GM23338 (cell line): Measurements from ENCODE around the gene MAPK1. TPM values are rescaled to one million over a fixed set of nuclear protein-coding genes. Genes with fewer than 3 reads are reported as not detected.
"Not testable (repeated sequence)": the region's sequence is repeated elsewhere in the genome, so short reads cannot be mapped to it uniquely, and the experiment has no call there.

Experiments used
- ATAC-seq: fragments of 200-7000 bp; cut with Tn5 transposase; 3 replicates; pipeline ENCODE4 v1.9.1; 2020
- DNase-seq: peaks from one replicate; pipeline ENCODE4 v3.0.0-alpha.2; 2015; ENCODE audit warnings: low spot score
- H2AFZ ChIP-seq: fragments of 200-600 bp; sonication (generic); 2 replicates; pipeline ENCODE4 v1.8.0; 2016; ENCODE audit warnings: antibody characterized with exemption, mild to moderate bottlenecking, moderate library complexity
- H3F3A ChIP-seq: fragments of 200-600 bp; sonication (generic); replicated peaks from 2 replicates; pipeline ENCODE4 v1.8.0; 2017; ENCODE audit warnings: antibody characterized with exemption, mixed run types, low read depth
- H3K27ac ChIP-seq: fragments of 200-600 bp; sonication (generic); 2 replicates; pipeline ENCODE4 v1.6.1; 2016; ENCODE audit warnings: low read depth
- H3K27me3 ChIP-seq: fragments of 200-600 bp; sonication (generic); 2 replicates; pipeline ENCODE4 v1.8.0; 2016; ENCODE audit warnings: mild to moderate bottlenecking, mixed run types, moderate library complexity; ENCODE audit not compliant: insufficient read depth
- H3K36me3 ChIP-seq: fragments of 200-600 bp; sonication (generic); 2 replicates; pipeline ENCODE4 v1.8.0; 2016; ENCODE audit warnings: mild to moderate bottlenecking; ENCODE audit not compliant: insufficient read depth
- H3K4me1 ChIP-seq: fragments of 200-600 bp; sonication (generic); 2 replicates; pipeline ENCODE4 v1.8.0; 2016; ENCODE audit warnings: mild to moderate bottlenecking, moderate library complexity; ENCODE audit not compliant: insufficient read depth
- H3K4me2 ChIP-seq: fragments of 200-600 bp; sonication (generic); 2 replicates; pipeline ENCODE4 v1.7.1; 2017; ENCODE audit warnings: mixed run types
- H3K4me3 ChIP-seq: fragments of 200-600 bp; sonication (generic); 2 replicates; pipeline ENCODE4 v1.6.1; 2016; ENCODE audit warnings: mixed run types
- H3K79me2 ChIP-seq: fragments of 200-600 bp; sonication (generic); replicated peaks from 2 replicates; pipeline ENCODE4 v1.8.0; 2017; ENCODE audit warnings: mild to moderate bottlenecking; ENCODE audit not compliant: insufficient read depth
- H3K9me2 ChIP-seq: fragments of 200-600 bp; sonication (generic); 2 replicates; pipeline ENCODE4 v1.8.0; 2017; ENCODE audit not compliant: insufficient read depth
- H4K20me1 ChIP-seq: fragments of 200-600 bp; sonication (generic); replicated peaks from 2 replicates; pipeline ENCODE4 v1.8.0; 2017; ENCODE audit warnings: mild to moderate bottlenecking; ENCODE audit not compliant: insufficient read depth
- H3K27ac Mint-ChIP-seq: 2 replicates; pipeline ENCODE4 v1.8.0; 2020; ENCODE audit warnings: inconsistent platforms, mild to moderate bottlenecking, moderate library complexity, mixed read lengths
- H3K27me3 Mint-ChIP-seq: 3 replicates; pipeline ENCODE4 v1.8.0; 2022; ENCODE audit warnings: low read depth, mild to moderate bottlenecking, moderate library complexity, mixed read lengths, inconsistent platforms; ENCODE audit not compliant: insufficient read depth, poor library complexity
- H3K36me3 Mint-ChIP-seq: 3 replicates; pipeline ENCODE4 v1.8.0; 2021; ENCODE audit warnings: low read depth, mild to moderate bottlenecking, inconsistent platforms, moderate library complexity, mixed read lengths
- H3K4me1 Mint-ChIP-seq: 3 replicates; pipeline ENCODE4 v1.8.0; 2020; ENCODE audit warnings: mild to moderate bottlenecking, inconsistent platforms, mixed read lengths
- H3K4me3 Mint-ChIP-seq: 3 replicates; pipeline ENCODE4 v1.8.0; 2021; ENCODE audit warnings: moderate library complexity, mild to moderate bottlenecking, inconsistent platforms, mixed read lengths
- H3K9me3 Mint-ChIP-seq: 3 replicates; pipeline ENCODE4 v1.8.0; 2020; ENCODE audit warnings: moderate library complexity, mild to moderate bottlenecking, inconsistent platforms, mixed read lengths
- EZH2 ChIP-seq: fragments of 200-600 bp; sonication (generic); IDR thresholded peaks from one replicate; pipeline ENCODE4 v1.8.0; 2017; ENCODE audit warnings: antibody characterized with exemption, mild to moderate bottlenecking, low read depth; ENCODE audit not compliant: unreplicated experiment
- EZH2phosphoT487 ChIP-seq: fragments of 200-600 bp; sonication (generic); IDR thresholded peaks from one replicate; pipeline ENCODE4 v1.8.1; 2018; ENCODE audit warnings: antibody characterized with exemption; ENCODE audit not compliant: unreplicated experiment
- POLR2AphosphoS5 ChIP-seq: IDR thresholded peaks from 2 replicates; pipeline ENCODE4 v1.6.1; 2016; ENCODE audit warnings: antibody characterized with exemption, low read depth
- REST ChIP-seq: IDR thresholded peaks from one replicate; pipeline ENCODE4 v1.6.1; 2018; ENCODE audit warnings: antibody characterized with exemption; ENCODE audit not compliant: unreplicated experiment
- STAT1 ChIP-seq: IDR thresholded peaks from one replicate; pipeline ENCODE4 v1.6.1; 2016; ENCODE audit warnings: antibody characterized with exemption; ENCODE audit not compliant: unreplicated experiment
- ZNF114 ChIP-seq: fragments of 250-450 bp; sonication (Bioruptor Pico); IDR thresholded peaks from 2 replicates; pipeline ENCODE4 v1.5.0; 2020; ENCODE audit warnings: mild to moderate bottlenecking, moderate library complexity
- ZNF331 ChIP-seq: fragments of 250-450 bp; sonication (Bioruptor Pico); IDR thresholded peaks from 2 replicates; pipeline ENCODE4 v1.5.0; 2020; ENCODE audit warnings: low read depth, mild to moderate bottlenecking, moderate library complexity
- polyA plus RNA-seq: library from polyadenylated mRNA; unstranded; fragments of >200 nt; fragmentation: Nextera tagmentation; extraction: Ambion mirVana; gene quantifications from 2 replicates; pipeline ENCODE4 v1.2.1, GENCODE V29; 2016
- total RNA-seq: library from RNA; depleted of rRNA; stranded (reverse); fragments of >200 nt; shearing (Covaris generic); gene quantifications from 2 replicates; pipeline ENCODE4 v1.2.3, GENCODE V29; 2014
- TF ChIP-seq, protein P1 (sequence below): IDR thresholded peaks from 2 replicates; pipeline ENCODE4 v1.6.1; 2016; ENCODE audit warnings: antibody characterized with exemption

MAPK1 gene
- total and polyA plus RNA-seq, 2 experiments from 2014 or later = 17.4 to 77.5 TPM

DNA sequence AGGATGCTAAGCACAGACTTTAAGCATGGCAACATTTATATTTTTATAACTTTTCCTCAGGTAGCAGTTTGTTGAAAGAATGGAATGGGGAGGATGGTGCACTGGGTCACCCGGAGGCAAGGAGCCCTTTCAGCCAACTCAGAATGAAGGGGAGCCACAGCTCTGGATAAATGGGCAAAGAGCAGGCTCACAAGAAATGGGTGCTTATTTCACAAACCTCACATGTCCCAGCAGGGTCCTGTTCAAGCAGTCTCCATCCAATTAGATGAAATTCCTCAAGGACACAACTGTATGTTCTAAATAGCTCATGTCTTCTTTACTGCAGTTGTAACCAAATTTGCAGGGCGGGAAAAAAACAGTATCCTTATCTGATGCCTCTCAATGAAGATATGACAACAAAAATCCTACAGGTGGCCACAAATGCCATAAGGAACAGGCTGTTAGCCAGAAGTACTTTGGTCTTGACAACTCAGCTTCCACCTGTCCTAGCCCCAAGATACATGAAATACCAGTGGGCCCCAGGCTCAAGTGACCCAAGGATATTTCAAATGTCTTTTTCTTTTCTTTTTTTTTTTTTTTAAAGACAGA, 48.2 kb downstream of the MAPK1 start (continued):
- TF ChIP-seq, protein P1, sequence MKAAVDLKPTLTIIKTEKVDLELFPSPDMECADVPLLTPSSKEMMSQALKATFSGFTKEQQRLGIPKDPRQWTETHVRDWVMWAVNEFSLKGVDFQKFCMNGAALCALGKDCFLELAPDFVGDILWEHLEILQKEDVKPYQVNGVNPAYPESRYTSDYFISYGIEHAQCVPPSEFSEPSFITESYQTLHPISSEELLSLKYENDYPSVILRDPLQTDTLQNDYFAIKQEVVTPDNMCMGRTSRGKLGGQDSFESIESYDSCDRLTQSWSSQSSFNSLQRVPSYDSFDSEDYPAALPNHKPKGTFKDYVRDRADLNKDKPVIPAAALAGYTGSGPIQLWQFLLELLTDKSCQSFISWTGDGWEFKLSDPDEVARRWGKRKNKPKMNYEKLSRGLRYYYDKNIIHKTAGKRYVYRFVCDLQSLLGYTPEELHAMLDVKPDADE = no peak
- TF ChIP-seq ZNF331 (no peak), REST (no peak), ZNF114 (CRISPR knock-in tag) (no peak), POLR2AphosphoS5 (no peak), EZH2phosphoT487 (no peak), EZH2 (no peak), STAT1 (no peak)

DNA sequence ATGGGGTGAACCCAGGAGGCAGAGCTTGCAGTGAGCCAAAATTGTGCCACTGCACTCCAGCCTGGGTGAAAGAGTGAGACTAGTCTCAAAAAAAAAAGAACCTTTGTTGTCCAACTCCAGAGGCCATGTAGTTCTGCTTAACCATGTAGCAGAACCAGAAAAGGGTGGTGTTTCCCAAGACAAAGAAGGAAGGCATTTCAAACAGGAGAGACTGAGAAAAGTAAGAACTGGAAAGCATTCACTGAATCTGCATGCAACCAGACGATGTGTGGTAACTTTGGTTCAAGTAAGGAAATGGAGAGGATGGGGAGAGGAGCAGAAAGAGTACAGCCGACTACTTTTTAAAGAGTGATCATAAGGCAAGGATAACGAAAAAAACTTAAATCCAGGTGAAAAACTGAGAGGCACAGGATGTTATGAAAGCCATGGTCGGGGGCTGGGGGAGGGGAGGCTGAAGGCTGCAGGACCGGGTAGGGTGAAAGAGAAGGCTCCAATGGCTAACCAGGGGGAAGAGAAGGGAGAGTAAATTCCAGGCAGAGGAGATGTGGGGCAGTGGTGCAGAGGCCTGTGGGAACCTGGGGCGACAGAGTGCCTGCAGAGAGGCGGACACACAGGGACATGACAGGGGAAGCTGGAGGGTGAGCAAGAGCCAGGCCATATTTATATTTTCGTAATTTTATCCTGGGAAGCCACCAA, 48.8 kb downstream of the MAPK1 start:
- peak overlapping the region; percentile 50 for H3K27ac ChIP-seq
- peak overlapping the region; percentile 82 for H3K27ac Mint-ChIP-seq
- H3F3A ChIP-seq = 0 out of 2 replicates have a peak, but pooled peaks cover 4% of the 10 kb centered on the region
- ATAC-seq (peak; percentile 87), DNase-seq (peak; percentile 55)
- peaks cover 53% of the 10 kb centered on the region for H4K20me1 ChIP-seq
- H3K4me3 Mint-ChIP-seq = peak overlapping the region; percentile 3; the same call in 2 of the 3 replicates
- 0 out of 2 replicates have a peak overlapping the region, but pooled peaks have one; percentile 17 for H3K4me3 ChIP-seq
- H3K9me2 ChIP-seq = no peaks in the 10 kb centered on the region
- H3K4me2 ChIP-seq = peak overlapping the region; percentile 47
- peaks cover 37% of the 10 kb centered on the region for H3K4me1 Mint-ChIP-seq
- H3K36me3 ChIP-seq = no peaks in the 10 kb centered on the region
- no peaks in the 10 kb centered on the region for H3K9me3 Mint-ChIP-seq
- peaks cover 4% of the 10 kb centered on the region; the same call in 2 of the 3 replicates for H3K36me3 Mint-ChIP-seq
- no peak overlapping the region for H2AFZ ChIP-seq
- H3K27me3 Mint-ChIP-seq = peaks cover 14% of the 10 kb centered on the region
- H3K27me3 ChIP-seq = no peaks in the 10 kb centered on the region
- peaks cover 100% of the 10 kb centered on the region for H3K79me2 ChIP-seq
- H3K4me1 ChIP-seq = peaks cover 25% of the 10 kb centered on the region
- no peak for TF ChIP-seq EZH2

DNA sequence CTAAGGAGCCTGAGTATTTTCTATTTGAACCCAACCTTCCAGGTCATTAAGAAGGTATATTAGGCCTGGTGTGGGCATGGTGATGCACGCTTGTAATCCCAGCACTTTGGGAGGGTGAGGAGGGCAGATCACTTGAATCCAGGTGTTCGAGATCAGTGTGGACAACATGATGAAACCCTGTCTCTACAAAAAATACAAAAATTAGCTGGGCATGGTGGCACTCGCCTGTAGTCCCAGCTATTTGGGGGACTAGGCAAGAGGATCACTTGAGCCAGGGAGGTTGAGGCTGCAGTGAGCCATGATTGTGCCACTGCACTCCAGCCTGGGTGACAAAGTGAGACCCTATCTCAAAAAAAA, 50.0 kb downstream of the MAPK1 start:
- not testable (repeated sequence) for H3K36me3 Mint-ChIP-seq, H3K9me3 Mint-ChIP-seq, H3K9me2 ChIP-seq, H3K36me3 ChIP-seq, ATAC-seq, H3K4me3 ChIP-seq, H3K27me3 ChIP-seq, H3K27ac ChIP-seq, H3K4me3 Mint-ChIP-seq, DNase-seq, H3K4me2 ChIP-seq, H3F3A ChIP-seq, H2AFZ ChIP-seq
- Mint-ChIP-seq H3K27ac (peak overlapping the region; percentile 82; the same call in 1 of the 2 replicates), H3K4me1 (peaks cover 34% of the 10 kb centered on the region), H3K27me3 (peaks cover 16% of the 10 kb centered on the region)
- Histone ChIP-seq H3K79me2 (peaks cover 100% of the 10 kb centered on the region), H4K20me1 (peaks cover 57% of the 10 kb centered on the region), H3K4me1 (peaks cover 25% of the 10 kb centered on the region)
